Germinal center (tissue), 1 donor: ENCODE data around the gene TMEM184A.

Source experiments
- DNase-seq: peaks from one replicate; pipeline ENCODE4 v3.0.0; 2012; ENCODE audit warnings: mixed read lengths, low spot score

Gene TMEM184A

GRCh38 chr7:1567896-1568510 is 12.0 kb upstream of the TMEM184A start:
- DNase-seq: no peak

- DNase-seq: no peak
Measured at GRCh38 chr7:1567049-1567771, 11.2 kb upstream of the TMEM184A start.

GRCh38 chr7:1566687-1567048 is 10.7 kb upstream of the TMEM184A start:
- DNase-seq: no peak

GRCh38 chr7:1564603-1565022 is 8.6 kb upstream of the TMEM184A start:
- DNase-seq: no peak

- DNase-seq: no peak
Measured at GRCh38 chr7:1563981-1564602, 8.1 kb upstream of the TMEM184A start.

GRCh38 chr7:1562597-1563051 is 6.6 kb upstream of the TMEM184A start:
- DNase-seq: no peak

GRCh38 chr7:1562116-1562515 is 6.1 kb upstream of the TMEM184A start:
- DNase-seq: no peak

- no peak for DNase-seq
Measured at GRCh38 chr7:1561036-1561940, 5.3 kb upstream of the TMEM184A start.

GRCh38 chr7:1560620-1561031 is 4.6 kb upstream of the TMEM184A start:
- DNase-seq: no peak

- no peak for DNase-seq
Measured at GRCh38 chr7:1559626-1560590, 3.9 kb upstream of the TMEM184A start.

- no peak for DNase-seq
Measured at GRCh38 chr7:1558841-1559625, 3.0 kb upstream of the TMEM184A start.

GRCh38 chr7:1558181-1558811 is 2.3 kb upstream of the TMEM184A start:
- no peak for DNase-seq

- no peak for DNase-seq
Measured at GRCh38 chr7:1557771-1558170, 1.8 kb upstream of the TMEM184A start.

- no peak for DNase-seq
Measured at GRCh38 chr7:1557006-1557405, 1.0 kb upstream of the TMEM184A start.

GRCh38 chr7:1555046-1555812 is 776 bp downstream of the TMEM184A start:
- no peak for DNase-seq

GRCh38 chr7:1554333-1555045 is 1.5 kb downstream of the TMEM184A start:
- no peak for DNase-seq

GRCh38 chr7:1553512-1554210 is 2.3 kb downstream of the TMEM184A start:
- no peak for DNase-seq

- no peak for DNase-seq
Measured at GRCh38 chr7:1552200-1552599, 3.8 kb downstream of the TMEM184A start.
